SIG-M5 treated with dmso at 0.1 percent for 504 hours (cell line): ENCODE results near the gene TEX2.
"Not testable (repeated sequence)": the region's sequence is repeated elsewhere in the genome, so short reads cannot be mapped to it uniquely, and the experiment has no call there.

Source experiments
- DNase-seq: peaks from one replicate; lab custom pipeline; 2025; ENCODE audit not compliant: unreplicated experiment; lab: John Stamatoyannopoulos, UW

The TEX2 gene

DNA sequence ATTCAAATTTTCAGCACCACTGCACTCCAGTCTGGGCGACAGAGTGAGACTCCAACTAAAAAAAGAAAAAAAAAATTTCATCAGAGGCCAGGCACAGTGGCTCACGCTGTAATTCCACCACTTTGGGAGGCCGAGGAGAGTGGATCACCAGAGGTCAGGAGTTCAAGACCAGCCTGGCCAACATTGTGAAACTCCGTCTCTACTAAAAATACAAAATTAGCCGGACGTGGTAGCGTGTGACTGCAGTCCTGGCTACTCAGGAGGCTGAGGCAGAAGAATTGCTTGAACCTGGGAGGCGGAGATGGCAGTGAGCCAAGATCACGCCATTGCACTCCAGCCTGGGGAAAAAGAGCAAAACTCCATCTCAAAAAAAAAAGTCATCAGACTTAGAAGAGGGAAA lies 77.5 kb downstream of the TEX2 start:
- peak; percentile 49 for DNase-seq

- DNase-seq: peak; percentile 61
Measured at GRCh38 chr17:64185101-64185500, 78.0 kb downstream of the TEX2 start.

DNA sequence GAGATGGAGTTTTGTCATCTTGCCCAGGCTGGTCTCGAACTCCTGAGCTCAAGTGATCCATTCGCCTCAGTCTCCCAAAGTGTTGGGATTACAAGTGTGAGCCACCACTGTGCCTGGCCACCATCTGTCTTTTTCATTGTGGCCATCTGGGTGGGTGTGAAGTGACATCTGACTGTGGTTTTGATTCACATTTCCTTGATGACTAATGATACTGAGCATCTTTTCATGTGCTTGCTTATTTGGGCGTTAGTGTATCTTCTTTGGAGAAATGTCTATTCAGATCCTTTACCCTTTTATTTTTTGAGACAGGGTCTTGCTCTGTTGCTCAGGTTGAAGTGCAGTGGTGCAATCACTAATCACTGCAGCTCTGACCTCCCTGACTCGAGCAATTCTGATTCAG lies 79.2 kb downstream of the TEX2 start:
- DNase-seq: no peak

GRCh38 chr17:64182325-64183012 lies 80.6 kb downstream of the TEX2 start:
- DNase-seq: no peak

GRCh38 chr17:64180089-64181073 lies 82.7 kb downstream of the TEX2 start:
- peak; percentile 94 for DNase-seq

GRCh38 chr17:64179024-64179423 lies 84.0 kb downstream of the TEX2 start:
- DNase-seq: not testable (repeated sequence)

- DNase-seq: no peak
Measured at GRCh38 chr17:64178011-64178825, 84.8 kb downstream of the TEX2 start.

- DNase-seq: no peak
Measured at GRCh38 chr17:64177311-64178010, 85.6 kb downstream of the TEX2 start.

GRCh38 chr17:64176556-64176955 lies 86.5 kb downstream of the TEX2 start:
- DNase-seq: no peak

GRCh38 chr17:64174686-64175456 lies 88.2 kb downstream of the TEX2 start:
- DNase-seq: peak; percentile 98

DNA sequence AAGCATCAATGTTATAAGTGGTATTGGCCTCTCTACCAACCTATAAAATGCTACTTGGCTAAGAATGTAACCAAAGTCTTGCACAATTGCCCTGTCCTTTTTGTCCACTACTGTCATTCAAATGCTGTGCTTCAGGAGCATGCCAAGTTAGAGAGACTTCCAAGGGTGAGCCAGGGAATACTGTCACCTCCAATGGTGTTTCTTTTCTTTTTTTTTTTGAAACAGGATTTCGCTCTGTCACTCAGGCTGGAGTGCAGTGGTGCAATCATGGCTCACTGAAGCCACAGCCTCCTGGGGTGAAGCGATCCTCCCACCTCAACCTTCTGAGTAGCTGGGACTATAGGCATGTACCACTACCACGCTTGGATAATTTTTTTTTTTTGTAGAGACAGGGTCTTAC lies 89.4 kb downstream of the TEX2 start:
- no peak for DNase-seq

DNA sequence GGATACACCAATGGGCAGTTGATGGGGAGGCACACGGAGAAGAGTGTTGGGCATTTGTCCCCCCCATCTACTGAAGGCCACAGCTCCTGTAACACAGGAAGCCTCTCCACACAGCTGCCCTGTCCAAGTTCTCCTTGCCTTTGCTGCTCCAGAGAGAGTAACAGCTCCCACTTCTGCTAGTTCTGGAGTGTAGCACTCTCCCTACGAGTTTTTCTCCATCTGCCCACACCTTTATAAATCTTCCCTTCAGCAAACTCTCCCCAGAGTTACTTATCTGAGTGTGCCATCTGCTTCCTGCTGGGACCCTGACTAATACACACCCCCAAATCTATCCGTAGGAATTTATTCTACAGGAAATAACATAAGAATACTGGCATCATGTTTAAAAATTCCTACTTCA lies 90.5 kb downstream of the TEX2 start:
- no peak for DNase-seq

GRCh38 chr17:64171041-64171440 lies 92.0 kb downstream of the TEX2 start:
- no peak for DNase-seq

DNA sequence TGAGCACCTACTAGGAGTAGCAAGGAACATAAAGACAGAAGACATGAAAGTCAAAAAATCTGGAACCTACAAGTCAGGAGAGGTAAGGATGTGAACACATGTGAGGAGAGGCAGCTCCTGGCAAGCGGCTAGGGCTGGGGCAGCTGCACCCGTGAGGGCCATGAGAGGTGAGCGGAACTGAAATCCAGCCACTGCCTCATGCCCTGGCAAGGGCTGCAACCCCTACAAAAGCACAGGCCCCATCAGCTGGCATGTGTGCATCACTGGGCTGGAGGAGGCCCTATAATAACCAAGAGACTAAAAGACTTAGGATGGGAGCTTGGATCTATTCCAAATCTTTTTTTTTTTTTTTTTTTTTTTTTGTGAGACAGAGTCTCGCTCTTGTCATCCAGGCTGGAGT lies 92.8 kb downstream of the TEX2 start:
- no peak for DNase-seq

- DNase-seq: not testable (repeated sequence)
Measured at GRCh38 chr17:64167666-64168065, 95.4 kb downstream of the TEX2 start.

- no peak for DNase-seq
Measured at GRCh38 chr17:64166876-64167275, 96.2 kb downstream of the TEX2 start.

GRCh38 chr17:64165347-64165746 lies 97.7 kb downstream of the TEX2 start:
- DNase-seq: no peak

- no peak for DNase-seq
Measured at GRCh38 chr17:64164596-64165285, 98.3 kb downstream of the TEX2 start.

GRCh38 chr17:64163468-64163867 lies 99.6 kb downstream of the TEX2 start:
- no peak for DNase-seq
